ENCODE data around the gene FKBP5.
"Not testable (repeated sequence)": the region's sequence is repeated elsewhere in the genome, so short reads cannot be mapped to it uniquely, and the experiment has no call there.

FKBP5 gene

GRCh38 chr6:35543459-35544193 is 145.1 kb downstream of the FKBP5 start:
- H4K8ac ChIP-seq (ENCODE audit: low read depth, low read length): no peak overlapping the region
- H3K27ac ChIP-seq (replicated peaks; ENCODE audit: low read length): no peak overlapping the region
- peaks cover 0 to 8% of the 10 kb centered on the region in 2 donors for H3K4me1 ChIP-seq (ENCODE audit: control insufficient read depth in 2 of 2, insufficient read depth in 1 of 2, low read depth in 1 of 2, low read length in 2 of 2)
- H4K91ac ChIP-seq (ENCODE audit: low read depth, low read length, poor library complexity): no peak overlapping the region
- H3K27me3 ChIP-seq (ENCODE audit: control insufficient read depth in 3 of 3, insufficient read depth in 3 of 3, low read depth in 1 of 3, low read length in 3 of 3): no peaks in the 10 kb centered on the region
- H3K18ac ChIP-seq (ENCODE audit: low read length): no peak overlapping the region
- no peak overlapping the region for H3K23ac ChIP-seq (ENCODE audit: low read depth, low read length, poor library complexity)
- H3K79me1 ChIP-seq (ENCODE audit: low read depth, low read length): no peaks in the 10 kb centered on the region
- H2AFZ ChIP-seq (ENCODE audit: low read length): no peak overlapping the region
- no peak overlapping the region for H3K4me2 ChIP-seq (ENCODE audit: insufficient read depth, low read length, poor library complexity, severe bottlenecking)
- no peak overlapping the region for H2BK5ac ChIP-seq (ENCODE audit: low read length)
- H2BK15ac ChIP-seq (ENCODE audit: low read length): no peak overlapping the region
- no peak overlapping the region for H2BK12ac ChIP-seq (ENCODE audit: low read length)
- no peak overlapping the region for H3K9ac ChIP-seq (ENCODE audit: low read depth, low read length, poor library complexity)
- H2BK120ac ChIP-seq (ENCODE audit: low read depth, low read length): no peak overlapping the region
- no peak overlapping the region for H3K4ac ChIP-seq (ENCODE audit: low read length)
- no peak overlapping the region for H2AK5ac ChIP-seq (ENCODE audit: low read depth, low read length)
- peaks cover 0 to 3% of the 10 kb centered on the region in 2 donors for H3K9me3 ChIP-seq (replicated peaks in 1 of 2; ENCODE audit: control insufficient read depth in 2 of 2, insufficient read depth in 1 of 2, low read depth in 1 of 2, low read length in 2 of 2)
- DNase-seq (ENCODE audit: low spot score): no peak
- no CpG with 5 or more reads among the region's 16 CpGs for WGBS, 2 donors (ENCODE audit: extremely low coverage in 2 of 2, insufficient read length in 2 of 2, insufficient replicate concordance in 1 of 2)
- H3K36me3 ChIP-seq (replicated peaks in 1 of 2; ENCODE audit: control insufficient read depth in 2 of 2, insufficient read depth in 2 of 2, low read length in 2 of 2): no peaks in the 10 kb centered on the region
- H3K4me3 ChIP-seq (ENCODE audit: low read length in 2 of 2): no peak overlapping the region
- H3K14ac ChIP-seq (ENCODE audit: low read length): no peak overlapping the region

- Histone ChIP-seq H3K4ac (ENCODE audit: low read length) (no peak overlapping the region), H2BK15ac (ENCODE audit: low read length) (no peak overlapping the region), H3K9ac (ENCODE audit: low read depth, low read length, poor library complexity) (no peak overlapping the region), H3K14ac (ENCODE audit: low read length) (no peak overlapping the region), H3K27me3 (ENCODE audit: control insufficient read depth in 3 of 3, insufficient read depth in 3 of 3, low read depth in 1 of 3, low read length in 3 of 3) (no peaks in the 10 kb centered on the region), H4K8ac (ENCODE audit: low read depth, low read length) (no peak overlapping the region), H4K91ac (ENCODE audit: low read depth, low read length, poor library complexity) (no peak overlapping the region), H2BK12ac (ENCODE audit: low read length) (no peak overlapping the region), H3K36me3 (replicated peaks in 1 of 2; ENCODE audit: control insufficient read depth in 2 of 2, insufficient read depth in 2 of 2, low read length in 2 of 2) (no peaks in the 10 kb centered on the region), H2AFZ (ENCODE audit: low read length) (peak overlapping the region; percentile 56), H3K79me1 (ENCODE audit: low read depth, low read length) (no peaks in the 10 kb centered on the region), H3K4me1 (ENCODE audit: control insufficient read depth in 2 of 2, insufficient read depth in 1 of 2, low read depth in 1 of 2, low read length in 2 of 2) (peaks cover 0 to 8% of the 10 kb centered on the region in 2 donors), H3K27ac (replicated peaks; ENCODE audit: low read length) (no peak overlapping the region), H2BK5ac (ENCODE audit: low read length) (no peak overlapping the region), H3K18ac (ENCODE audit: low read length) (no peak overlapping the region), H2BK120ac (ENCODE audit: low read depth, low read length) (no peak overlapping the region), H2AK5ac (ENCODE audit: low read depth, low read length) (no peak overlapping the region), H3K4me3 (ENCODE audit: low read length in 2 of 2) (no peak overlapping the region), H3K23ac (ENCODE audit: low read depth, low read length, poor library complexity) (no peak overlapping the region), H3K9me3 (replicated peaks in 1 of 2; ENCODE audit: control insufficient read depth in 2 of 2, insufficient read depth in 1 of 2, low read depth in 1 of 2, low read length in 2 of 2) (peaks cover 0 to 3% of the 10 kb centered on the region in 2 donors), H3K4me2 (ENCODE audit: insufficient read depth, low read length, poor library complexity, severe bottlenecking) (no peak overlapping the region)
- no CpG with 5 or more reads among the region's 2 CpGs for WGBS, 2 donors (ENCODE audit: extremely low coverage in 2 of 2, insufficient read length in 2 of 2, insufficient replicate concordance in 1 of 2)
- no peak for DNase-seq (ENCODE audit: low spot score)
These were observed 146.9 kb downstream of the FKBP5 start for GRCh38 chr6:35541836-35542235.

- no peak overlapping the region for H2BK12ac ChIP-seq (ENCODE audit: low read length)
- no peak overlapping the region for H2BK5ac ChIP-seq (ENCODE audit: low read length)
- H3K4me2 ChIP-seq (ENCODE audit: insufficient read depth, low read length, poor library complexity, severe bottlenecking): no peak overlapping the region
- no peak overlapping the region for H3K18ac ChIP-seq (ENCODE audit: low read length)
- H2BK120ac ChIP-seq (ENCODE audit: low read depth, low read length): no peak overlapping the region
- H3K14ac ChIP-seq (ENCODE audit: low read length): no peak overlapping the region
- H4K8ac ChIP-seq (ENCODE audit: low read depth, low read length): no peak overlapping the region
- whole genome bisulfite sequencing, 2 donors (ENCODE audit: extremely low coverage in 2 of 2, insufficient read length in 2 of 2, insufficient replicate concordance in 1 of 2): no CpG with 5 or more reads among the region's 3 CpGs
- H3K4me1 ChIP-seq (ENCODE audit: control insufficient read depth in 2 of 2, insufficient read depth in 1 of 2, low read depth in 1 of 2, low read length in 2 of 2): peaks cover 3 to 5% of the 10 kb centered on the region in 2 donors
- no peaks in the 10 kb centered on the region for H3K27me3 ChIP-seq (ENCODE audit: control insufficient read depth in 3 of 3, insufficient read depth in 3 of 3, low read depth in 1 of 3, low read length in 3 of 3)
- no peak overlapping the region for H4K91ac ChIP-seq (ENCODE audit: low read depth, low read length, poor library complexity)
- no peak for DNase-seq (ENCODE audit: low spot score)
- H3K4me3 ChIP-seq (ENCODE audit: low read length in 2 of 2): no peak overlapping the region
- H3K36me3 ChIP-seq (replicated peaks in 1 of 2; ENCODE audit: control insufficient read depth in 2 of 2, insufficient read depth in 2 of 2, low read length in 2 of 2): no peaks in the 10 kb centered on the region
- H3K27ac ChIP-seq (replicated peaks; ENCODE audit: low read length): no peak overlapping the region
- H2BK15ac ChIP-seq (ENCODE audit: low read length): no peak overlapping the region
- no peak overlapping the region for H3K4ac ChIP-seq (ENCODE audit: low read length)
- H2AK5ac ChIP-seq (ENCODE audit: low read depth, low read length): no peak overlapping the region
- no peak overlapping the region for H2AFZ ChIP-seq (ENCODE audit: low read length)
- H3K23ac ChIP-seq (ENCODE audit: low read depth, low read length, poor library complexity): no peak overlapping the region
- peaks cover 0 to 3% of the 10 kb centered on the region in 2 donors for H3K9me3 ChIP-seq (replicated peaks in 1 of 2; ENCODE audit: control insufficient read depth in 2 of 2, insufficient read depth in 1 of 2, low read depth in 1 of 2, low read length in 2 of 2)
- H3K9ac ChIP-seq (ENCODE audit: low read depth, low read length, poor library complexity): no peak overlapping the region
- H3K79me1 ChIP-seq (ENCODE audit: low read depth, low read length): no peaks in the 10 kb centered on the region
These were observed 149.5 kb downstream of the FKBP5 start for GRCh38 chr6:35539223-35539622.

GRCh38 chr6:35535847-35536246 is 152.9 kb downstream of the FKBP5 start:
- not testable (repeated sequence) for H2BK5ac ChIP-seq (ENCODE audit: low read length); H3K4ac ChIP-seq (ENCODE audit: low read length); H3K36me3 ChIP-seq (replicated peaks in 1 of 2; ENCODE audit: control insufficient read depth in 2 of 2, insufficient read depth in 2 of 2, low read length in 2 of 2); H3K4me3 ChIP-seq (ENCODE audit: low read length in 2 of 2); H4K91ac ChIP-seq (ENCODE audit: low read depth, low read length, poor library complexity); H3K27ac ChIP-seq (replicated peaks; ENCODE audit: low read length); H3K9ac ChIP-seq (ENCODE audit: low read depth, low read length, poor library complexity); H2BK15ac ChIP-seq (ENCODE audit: low read length); DNase-seq (ENCODE audit: low spot score); H3K27me3 ChIP-seq (ENCODE audit: control insufficient read depth in 3 of 3, insufficient read depth in 3 of 3, low read depth in 1 of 3, low read length in 3 of 3); H3K79me1 ChIP-seq (ENCODE audit: low read depth, low read length); H3K4me2 ChIP-seq (ENCODE audit: insufficient read depth, low read length, poor library complexity, severe bottlenecking); H3K14ac ChIP-seq (ENCODE audit: low read length); H2BK120ac ChIP-seq (ENCODE audit: low read depth, low read length); H3K23ac ChIP-seq (ENCODE audit: low read depth, low read length, poor library complexity); H2BK12ac ChIP-seq (ENCODE audit: low read length); H3K9me3 ChIP-seq (replicated peaks in 1 of 2; ENCODE audit: control insufficient read depth in 2 of 2, insufficient read depth in 1 of 2, low read depth in 1 of 2, low read length in 2 of 2); H4K8ac ChIP-seq (ENCODE audit: low read depth, low read length); H2AFZ ChIP-seq (ENCODE audit: low read length); H3K4me1 ChIP-seq (ENCODE audit: control insufficient read depth in 2 of 2, insufficient read depth in 1 of 2, low read depth in 1 of 2, low read length in 2 of 2); H2AK5ac ChIP-seq (ENCODE audit: low read depth, low read length)
- WGBS, 2 donors (ENCODE audit: extremely low coverage in 2 of 2, insufficient read length in 2 of 2, insufficient replicate concordance in 1 of 2): no CpG with 5 or more reads among the region's 6 CpGs
- peak overlapping the region; percentile 7 for H3K18ac ChIP-seq (ENCODE audit: low read length)

All from neuronal stem cell (in vitro differentiated cells).